Heart right ventricle (tissue), 16 donors: ENCODE measurements around the gene SFN. TPM values are rescaled to one million over a fixed set of nuclear protein-coding genes. Genes with fewer than 3 reads are reported as not detected.
A peak's percentile ranks its signal among the peaks of the same experiment; 100 is the strongest.
"Not testable (repeated sequence)": the region's sequence is repeated elsewhere in the genome, so short reads cannot be mapped to it uniquely, and the experiment has no call there.

Source experiments
- ATAC-seq, 8 donors: fragments of 200-7000 bp; cut with Tn5 transposase; one replicate each; pipeline ENCODE4 v1.9.1; 2020; ENCODE audit warnings: mild to moderate bottlenecking in 8 of 8, moderate library complexity in 8 of 8, moderate number of reproducible peaks in 1 of 8
- DNase-seq, 2 donors: peaks; one replicate each; pipeline ENCODE4 v3.0.0-alpha.2; 2020
- H3K27ac ChIP-seq, 10 donors: fragments of 200-600 bp; sonication (generic) in 2 of 10; one replicate each; pipeline versions ENCODE4 v1.5.0 to v1.8.0; 2020 to 2022; ENCODE audit warnings: mild to moderate bottlenecking in 3 of 10
- H3K27me3 ChIP-seq, 7 donors: fragments of 200-600 bp; one replicate each; pipeline ENCODE4 v1.8.0; 2021 to 2022; ENCODE audit warnings: mild to moderate bottlenecking in 2 of 7
- H3K36me3 ChIP-seq, 9 donors: fragments of 200-600 bp; sonication (generic) in 1 of 9; one replicate each; pipeline versions ENCODE4 v1.5.0 to v1.8.0; 2020 to 2022; ENCODE audit warnings: mild to moderate bottlenecking in 2 of 9
- H3K4me1 ChIP-seq, 9 donors: fragments of 200-600 bp; sonication (generic) in 1 of 9; one replicate each; pipeline versions ENCODE4 v1.5.0 to v1.8.0; 2020 to 2022; ENCODE audit warnings: mild to moderate bottlenecking in 4 of 9
- H3K4me3 ChIP-seq, 10 donors: fragments of 200-600 bp; sonication (generic) in 2 of 10; one replicate each; pipeline versions ENCODE4 v1.5.0 to v1.8.0; 2020 to 2022; ENCODE audit warnings: mild to moderate bottlenecking in 7 of 10, moderate library complexity in 2 of 10
- H3K9me3 ChIP-seq, 11 donors: fragments of 200-600 bp in 10 of 11; sonication (generic) in 2 of 11; one replicate each; pipeline versions ENCODE4 v1.5.0 to v1.8.0; 2013 to 2022; ENCODE audit warnings: mild to moderate bottlenecking in 2 of 11, control low read depth in 1 of 11, moderate library complexity in 1 of 11
- WGBS, 2 donors: extraction: QIAGEN DNeasy Blood & Tissue Kit; methylation state at CpG; one replicate each; pipeline ENCODE4 v1.1.7; 2013; ENCODE audit warnings: inconsistent platforms in 1 of 2; 5-methylcytosine and 5-hydroxymethylcytosine counted together
- intact Hi-C, 10 donors: fragments of 100-400 bp; cut with DNase I; formaldehyde crosslinking; loops; one replicate each; pipeline versions ENCODE4 v1.11.1 to v1.14.2; 2022
- polyA plus RNA-seq, 2 donors: library from polyadenylated mRNA; stranded (reverse); fragments of 200-250 nt; gene quantifications; one replicate each; pipeline ENCODE4 v1.2.3, GENCODE V29; 2013
- total RNA-seq, 10 donors: library from RNA; stranded (reverse); fragmentation: NEBNext Ultra II Directional in 3 of 10; extraction: Animal tissue kit (Norgen Biotek cat#: 25700) in 3 of 10; gene quantifications; one replicate each; pipeline versions ENCODE4 v1.2.1 to v1.2.4, GENCODE V29; 2021 to 2023
- TF ChIP-seq, protein P1 (sequence below), 9 donors: fragments of 200-600 bp; sonication (generic) in 2 of 9; IDR thresholded peaks; one replicate each; pipeline versions ENCODE4 v1.5.0 to v1.8.0; 2021 to 2022; ENCODE audit warnings: antibody characterized with exemption in 9 of 9, mild to moderate bottlenecking in 5 of 9, moderate library complexity in 1 of 9
- donor health status: Arrhythmogenic right ventricular cardiomyopathy.
- donor health status: ischemic (EF 13 %, LVEDD 7.1; RV severe dilation, severe dysfunction).
- donor health status: healthy with polysubstance abuse.
- donor health status: DM: no; HTN: yes; CAD: no.
- donor health status: DM: no; HTN: no; CAD: no.
- donor health status: ischemic (EF 25% LVEDD 6.9; RV normal size, moderate dysfunction).
- donor health status: ischemic (EF 25% LVEDD 5.7; RV mildly dilated, moderate dysfunction).
- donor health status: healthy.
- donor health status: DM: yes; HTN: yes; CAD: no.
- donor health status: Ischemic cardiomyopathy.
- donor health status: ischemic (EF 35%, LVEDD 5.7; RV mildly dilated, moderate dysfunction).
- donor health status: nonischemic (EF 11% LVEDD 7.7; RV severe dilation, severe dysfunction).
- donor health status: DM: yes; HTN: yes; CAD: no.
- donor health status: PGD.
- donor health status: ischemic (EF 29% LVEDD 5.4; RV normal size, mild dysfunction).
- donor health status: nonischemic (EF 23%, LVEDD 6.1; RV moderate dilation, normal function).

SFN gene
- total and polyA plus RNA-seq, 12 donors: 0.19 to 0.42 TPM; not detected in 10

DNA sequence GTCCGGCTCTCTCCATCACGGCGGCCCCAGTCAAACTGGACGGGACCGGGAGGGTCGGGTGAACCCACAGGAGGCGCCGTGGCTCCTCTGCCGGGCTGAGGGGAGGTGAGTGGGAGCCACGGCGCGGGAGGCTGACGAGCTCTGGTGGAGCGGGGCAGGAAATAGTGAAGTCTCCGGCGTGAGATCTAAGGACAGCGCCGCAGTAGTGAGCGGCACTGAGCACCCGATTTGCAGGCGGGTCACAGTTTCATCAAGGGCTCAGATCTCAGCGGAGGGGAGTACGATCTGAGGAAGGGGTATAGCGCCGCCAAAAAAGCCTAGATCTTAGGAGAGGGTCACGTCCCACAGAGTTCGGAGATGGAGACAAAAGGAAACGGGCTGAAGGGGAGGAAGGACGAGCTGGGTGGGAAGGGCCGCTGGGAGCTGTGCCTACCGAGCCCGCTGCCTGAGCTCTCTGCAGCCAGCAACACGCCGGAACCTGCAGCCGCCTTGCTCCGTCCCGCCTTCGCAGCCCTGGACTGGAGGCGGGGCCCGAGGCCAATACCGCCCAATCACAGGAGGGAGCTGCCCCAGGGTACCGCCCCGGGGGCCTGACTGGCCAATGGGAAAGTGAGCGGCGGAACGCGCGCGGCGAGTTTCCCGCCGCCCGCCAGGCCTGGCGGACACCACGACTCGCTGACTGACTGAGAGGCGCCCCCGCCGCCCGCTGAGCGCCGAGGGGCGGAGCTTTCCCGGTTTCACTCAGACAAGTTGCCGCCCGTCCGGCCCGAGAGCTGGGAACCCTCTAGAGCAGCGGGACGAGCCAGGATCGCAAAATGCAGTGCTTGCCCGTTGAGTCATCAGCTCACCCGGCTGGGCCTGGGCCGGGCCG is 1.9 kb downstream of the SFN start:
- intact Hi-C loops: loop anchor here in 1 of 10 donors (2.0 kb wide), 1 partner anchor 64 kb away; no protein-coding TSS in a partner anchor
- Histone ChIP-seq H3K27ac (peak overlapping the region; percentile 82 to 99 (median 96)), H3K9me3 (no peaks in the 10 kb centered on the region), H3K27me3 (no peaks in the 10 kb centered on the region), H3K4me3 (peak overlapping the region; percentile 47 to 78 (median 70)), H3K36me3 (no peaks in the 10 kb centered on the region), H3K4me1 (peaks cover 0 to 22% (median 15%) of the 10 kb centered on the region in 9 donors)
- TF ChIP-seq, protein P1, sequence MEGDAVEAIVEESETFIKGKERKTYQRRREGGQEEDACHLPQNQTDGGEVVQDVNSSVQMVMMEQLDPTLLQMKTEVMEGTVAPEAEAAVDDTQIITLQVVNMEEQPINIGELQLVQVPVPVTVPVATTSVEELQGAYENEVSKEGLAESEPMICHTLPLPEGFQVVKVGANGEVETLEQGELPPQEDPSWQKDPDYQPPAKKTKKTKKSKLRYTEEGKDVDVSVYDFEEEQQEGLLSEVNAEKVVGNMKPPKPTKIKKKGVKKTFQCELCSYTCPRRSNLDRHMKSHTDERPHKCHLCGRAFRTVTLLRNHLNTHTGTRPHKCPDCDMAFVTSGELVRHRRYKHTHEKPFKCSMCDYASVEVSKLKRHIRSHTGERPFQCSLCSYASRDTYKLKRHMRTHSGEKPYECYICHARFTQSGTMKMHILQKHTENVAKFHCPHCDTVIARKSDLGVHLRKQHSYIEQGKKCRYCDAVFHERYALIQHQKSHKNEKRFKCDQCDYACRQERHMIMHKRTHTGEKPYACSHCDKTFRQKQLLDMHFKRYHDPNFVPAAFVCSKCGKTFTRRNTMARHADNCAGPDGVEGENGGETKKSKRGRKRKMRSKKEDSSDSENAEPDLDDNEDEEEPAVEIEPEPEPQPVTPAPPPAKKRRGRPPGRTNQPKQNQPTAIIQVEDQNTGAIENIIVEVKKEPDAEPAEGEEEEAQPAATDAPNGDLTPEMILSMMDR (IDR thresholded peaks at IDR 0.05): peak in 2 of 9 donors; percentile 13 to 14
- 0% methylated on average over 74 to 75 of the region's 75 CpGs for WGBS, 2 donors
- peak; percentile 97 to 99 (median 99) for ATAC-seq
- peak; percentile 96 to 97 for DNase-seq

DNA sequence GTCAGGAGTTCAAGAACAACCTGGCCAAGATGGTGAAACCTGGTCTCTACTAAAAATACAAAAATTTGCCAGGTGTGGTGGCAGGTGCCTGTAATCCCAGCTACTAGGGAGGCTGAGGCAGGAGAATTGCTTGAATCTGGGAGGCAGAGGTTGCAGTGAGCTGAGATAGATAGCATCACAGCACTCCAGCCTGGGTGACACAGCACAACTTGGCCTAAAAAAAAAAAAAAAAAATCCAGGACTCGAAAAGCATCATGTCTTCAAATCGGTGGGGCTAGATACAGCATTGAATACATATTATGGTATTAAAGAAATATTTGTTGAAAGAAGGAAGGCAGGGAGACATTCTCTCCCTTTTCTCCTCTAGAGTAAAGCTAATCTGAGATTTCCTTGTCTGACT is 10.1 kb downstream of the SFN start:
- intact Hi-C loops: loop anchor here in 3 of 10 donors (10.0 kb wide), 2 partner anchors 58 to 368 kb away; no protein-coding TSS in a partner anchor
- not testable (repeated sequence) for ATAC-seq, H3K9me3 ChIP-seq, H3K4me3 ChIP-seq, H3K27ac ChIP-seq, H3K27me3 ChIP-seq, DNase-seq, H3K4me1 ChIP-seq
- WGBS, 2 donors: 83 to 84% methylated on average over 2 of the region's 2 CpGs
- peaks cover 0 to 37% (median under 1%) of the 10 kb centered on the region in 9 donors for H3K36me3 ChIP-seq

DNA sequence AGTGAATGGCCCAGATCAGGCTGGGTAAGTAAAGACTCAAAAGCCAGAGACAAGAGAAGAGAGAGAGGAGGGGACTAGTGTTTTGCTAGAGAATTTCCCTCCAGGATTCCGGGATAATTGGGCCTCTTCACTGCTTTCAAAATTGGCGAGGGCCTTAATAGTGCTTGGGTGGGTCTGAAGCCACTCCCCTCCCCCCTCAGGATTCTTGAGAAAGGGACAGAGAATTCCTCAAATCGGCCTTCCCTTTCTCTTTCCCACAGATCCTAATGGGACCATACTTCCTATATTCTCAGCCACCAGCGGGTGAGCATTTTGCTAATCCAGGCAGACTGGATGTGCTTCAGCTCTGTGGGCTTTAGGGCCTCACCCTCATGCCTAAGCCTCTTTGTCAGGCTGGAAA is 11.9 kb downstream of the SFN start:
- TF ChIP-seq, protein P1 (IDR thresholded peaks at IDR 0.05): no peak
- Histone ChIP-seq H3K9me3 (no peaks in the 10 kb centered on the region), H3K36me3 (peaks cover 0 to 55% (median 14%) of the 10 kb centered on the region in 9 donors), H3K27me3 (no peaks in the 10 kb centered on the region), H3K27ac (no peak overlapping the region), H3K4me1 (peaks cover 0 to 5% (median 0%) of the 10 kb centered on the region in 9 donors), H3K4me3 (no peak overlapping the region)
- intact Hi-C loops: loop anchor here (5.0 to 10.0 kb wide), 5 partner anchors 60 to 370 kb away; no protein-coding TSS in a partner anchor
- no peak for DNase-seq
- ATAC-seq: no peak
- 65 to 70% methylated on average over 4 of the region's 4 CpGs for WGBS, 2 donors

DNA sequence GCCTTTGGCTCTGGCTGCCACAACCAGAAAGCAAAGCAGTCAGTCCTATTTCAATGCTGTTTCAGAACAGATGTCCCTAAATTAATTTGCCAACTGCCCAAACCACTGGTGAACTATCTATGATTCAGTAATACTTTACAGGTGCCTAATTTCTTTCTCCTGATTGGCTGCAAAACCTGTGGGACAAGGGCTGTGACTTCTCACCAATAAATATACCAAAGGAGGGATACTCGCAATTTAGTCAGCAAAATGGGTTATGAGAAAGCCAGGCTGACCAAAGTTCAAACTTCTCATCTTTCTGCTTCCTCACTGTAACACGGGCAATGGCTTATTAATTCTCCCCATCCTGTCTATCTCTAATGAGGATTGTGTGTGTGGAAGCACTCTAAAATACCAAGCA is 14.4 kb downstream of the SFN start:
- H3K4me1 ChIP-seq: peaks cover 0 to 5% (median 0%) of the 10 kb centered on the region in 9 donors
- intact Hi-C loops: loop anchor here (2.0 to 10.0 kb wide), 6 partner anchors 25 to 373 kb away; no protein-coding TSS in a partner anchor
- no peaks in the 10 kb centered on the region for H3K9me3 ChIP-seq
- H3K4me3 ChIP-seq: no peak overlapping the region
- no peaks in the 10 kb centered on the region for H3K27me3 ChIP-seq
- no peak for DNase-seq
- 80 to 84% methylated on average over 2 of the region's 2 CpGs for WGBS, 2 donors
- no peak for ATAC-seq
- H3K27ac ChIP-seq: no peak overlapping the region
- TF ChIP-seq, protein P1 (IDR thresholded peaks at IDR 0.05): no peak
- H3K36me3 ChIP-seq: peaks cover 0 to 79% (median 36%) of the 10 kb centered on the region in 9 donors
